ENCODE results near the gene ESRRB.

ESRRB gene

DNA sequence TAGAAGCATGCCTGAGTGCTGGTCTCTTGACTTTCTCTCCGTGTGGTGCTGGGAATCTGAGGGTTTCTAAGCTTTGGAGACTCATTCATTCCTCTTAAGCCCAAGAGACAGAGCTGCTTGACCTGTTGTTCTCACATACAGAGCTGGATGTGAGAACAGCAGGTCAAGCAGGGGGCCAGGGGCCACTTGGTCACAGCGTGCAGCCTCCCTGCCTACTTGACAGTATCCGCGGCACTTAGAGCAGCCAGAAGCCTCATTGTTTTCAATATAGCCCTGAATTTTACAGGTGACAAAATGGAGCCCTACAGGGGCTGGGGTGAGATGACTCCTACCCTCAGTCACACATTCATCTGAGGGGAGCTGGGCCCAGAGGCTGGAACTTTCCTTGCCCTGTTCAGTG, 88.9 kb downstream of the ESRRB start:
- H3K27ac ChIP-seq, result no peak overlapping the region
- no peaks in the 10 kb centered on the region for H3K36me3 ChIP-seq
- no peaks in the 10 kb centered on the region for H3K9me3 ChIP-seq
- H3K4me3 ChIP-seq (ENCODE audit: low read depth in 1 of 2, low read length in 1 of 2), result no peak overlapping the region
- H3K4me1 ChIP-seq (ENCODE audit: control insufficient read depth in 1 of 2, insufficient read depth in 1 of 2, low read depth in 1 of 2, low read length in 1 of 2), result no peaks in the 10 kb centered on the region
- H3K27me3 ChIP-seq, result no peaks in the 10 kb centered on the region
- TF ChIP-seq, protein P1, sequence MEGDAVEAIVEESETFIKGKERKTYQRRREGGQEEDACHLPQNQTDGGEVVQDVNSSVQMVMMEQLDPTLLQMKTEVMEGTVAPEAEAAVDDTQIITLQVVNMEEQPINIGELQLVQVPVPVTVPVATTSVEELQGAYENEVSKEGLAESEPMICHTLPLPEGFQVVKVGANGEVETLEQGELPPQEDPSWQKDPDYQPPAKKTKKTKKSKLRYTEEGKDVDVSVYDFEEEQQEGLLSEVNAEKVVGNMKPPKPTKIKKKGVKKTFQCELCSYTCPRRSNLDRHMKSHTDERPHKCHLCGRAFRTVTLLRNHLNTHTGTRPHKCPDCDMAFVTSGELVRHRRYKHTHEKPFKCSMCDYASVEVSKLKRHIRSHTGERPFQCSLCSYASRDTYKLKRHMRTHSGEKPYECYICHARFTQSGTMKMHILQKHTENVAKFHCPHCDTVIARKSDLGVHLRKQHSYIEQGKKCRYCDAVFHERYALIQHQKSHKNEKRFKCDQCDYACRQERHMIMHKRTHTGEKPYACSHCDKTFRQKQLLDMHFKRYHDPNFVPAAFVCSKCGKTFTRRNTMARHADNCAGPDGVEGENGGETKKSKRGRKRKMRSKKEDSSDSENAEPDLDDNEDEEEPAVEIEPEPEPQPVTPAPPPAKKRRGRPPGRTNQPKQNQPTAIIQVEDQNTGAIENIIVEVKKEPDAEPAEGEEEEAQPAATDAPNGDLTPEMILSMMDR (IDR thresholded peaks at IDR 0.05), result no peak

DNA sequence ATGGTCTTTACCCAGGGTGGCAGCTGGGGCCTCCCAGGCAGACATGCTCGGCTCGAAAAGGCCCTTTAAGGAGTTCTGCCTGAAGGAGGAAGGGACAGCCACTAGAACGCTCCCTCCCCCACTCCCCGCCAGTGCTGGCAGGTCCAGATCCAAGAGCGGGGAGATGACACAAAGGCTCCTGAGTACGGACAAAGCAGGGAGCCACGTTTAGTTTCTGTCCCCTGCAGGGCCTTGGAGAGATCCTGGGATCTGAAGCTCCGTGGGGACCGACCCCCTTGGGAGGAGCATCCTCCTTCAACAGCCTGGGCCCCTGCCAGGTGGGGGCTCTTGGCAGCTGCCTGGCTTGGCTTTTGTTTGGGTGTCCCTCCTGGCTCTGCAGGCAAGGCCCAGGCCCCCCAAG, 89.7 kb downstream of the ESRRB start:
- no peaks in the 10 kb centered on the region for H3K4me1 ChIP-seq (ENCODE audit: control insufficient read depth in 1 of 2, insufficient read depth in 1 of 2, low read depth in 1 of 2, low read length in 1 of 2)
- no peak overlapping the region for H3K27ac ChIP-seq
- H3K9me3 ChIP-seq, result no peaks in the 10 kb centered on the region
- TF ChIP-seq, protein P1 (IDR thresholded peaks at IDR 0.05), result no peak
- H3K27me3 ChIP-seq, result peaks cover 3% of the 10 kb centered on the region
- no peaks in the 10 kb centered on the region for H3K36me3 ChIP-seq
- H3K4me3 ChIP-seq (ENCODE audit: low read depth in 1 of 2, low read length in 1 of 2), result no peak overlapping the region

DNA sequence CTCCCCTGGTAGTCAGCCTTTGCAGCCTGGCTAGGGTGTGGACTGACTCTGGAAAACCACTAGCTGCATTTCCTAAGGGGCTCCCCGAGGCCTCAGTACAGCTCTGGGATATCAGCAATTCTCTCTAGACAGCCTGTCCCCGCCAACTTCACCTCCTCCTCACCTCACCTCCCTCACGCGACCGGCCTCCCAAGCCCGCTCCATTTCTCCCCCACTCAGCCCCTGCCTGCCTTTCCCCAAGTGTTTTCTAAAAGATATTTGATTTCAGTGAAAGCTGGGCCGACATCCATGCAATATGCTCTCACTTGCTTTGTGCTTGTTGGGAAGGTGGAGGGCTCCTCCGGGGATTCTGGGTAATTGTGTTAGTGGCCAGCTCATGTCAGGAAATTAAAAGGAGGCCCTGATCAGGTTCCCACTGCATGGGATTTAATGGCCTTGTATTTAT, 91.8 kb downstream of the ESRRB start:
- Histone ChIP-seq H3K4me1 (ENCODE audit: control insufficient read depth in 1 of 2, insufficient read depth in 1 of 2, low read depth in 1 of 2, low read length in 1 of 2) (no peaks in the 10 kb centered on the region), H3K9me3 (no peaks in the 10 kb centered on the region), H3K27me3 (peaks cover 15% of the 10 kb centered on the region), H3K4me3 (ENCODE audit: low read depth in 1 of 2, low read length in 1 of 2) (no peak overlapping the region), H3K27ac (no peak overlapping the region), H3K36me3 (no peaks in the 10 kb centered on the region)
- TF ChIP-seq, protein P1 (IDR thresholded peaks at IDR 0.05), result no peak

DNA sequence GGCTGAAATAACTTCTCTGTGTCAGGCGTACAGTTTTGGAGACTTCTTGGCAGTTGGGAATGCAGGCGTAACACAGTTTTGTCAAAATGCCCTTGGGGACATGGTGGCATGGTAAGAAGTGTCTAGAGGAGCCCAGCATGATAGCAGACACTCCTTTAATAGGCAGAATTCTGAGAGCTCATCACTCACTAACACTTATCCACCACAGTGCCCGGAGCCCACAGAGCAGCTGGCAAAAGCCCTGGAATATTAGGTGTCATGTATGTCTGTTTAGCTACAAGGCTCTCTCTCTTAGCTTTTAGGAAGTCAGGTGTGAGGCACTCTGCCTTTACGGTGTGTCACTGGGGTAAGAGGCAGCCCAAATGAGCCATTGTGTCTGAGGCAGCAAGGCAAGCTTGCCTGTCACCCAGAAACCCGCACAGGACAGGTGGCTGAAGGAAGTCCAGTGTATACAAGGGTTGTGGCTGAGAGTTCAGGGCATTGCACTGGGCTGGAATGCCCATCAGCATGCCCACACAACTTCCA, 96.3 kb downstream of the ESRRB start:
- peaks cover 33% of the 10 kb centered on the region for H3K27me3 ChIP-seq
- no peaks in the 10 kb centered on the region for H3K36me3 ChIP-seq
- no peaks in the 10 kb centered on the region for H3K9me3 ChIP-seq
- H3K27ac ChIP-seq, result no peak overlapping the region
- H3K4me3 ChIP-seq (ENCODE audit: low read depth in 1 of 2, low read length in 1 of 2), result no peak overlapping the region
- TF ChIP-seq, protein P1 (IDR thresholded peaks at IDR 0.05), result no peak
- H3K4me1 ChIP-seq (ENCODE audit: control insufficient read depth in 1 of 2, insufficient read depth in 1 of 2, low read depth in 1 of 2, low read length in 1 of 2), result no peaks in the 10 kb centered on the region

DNA sequence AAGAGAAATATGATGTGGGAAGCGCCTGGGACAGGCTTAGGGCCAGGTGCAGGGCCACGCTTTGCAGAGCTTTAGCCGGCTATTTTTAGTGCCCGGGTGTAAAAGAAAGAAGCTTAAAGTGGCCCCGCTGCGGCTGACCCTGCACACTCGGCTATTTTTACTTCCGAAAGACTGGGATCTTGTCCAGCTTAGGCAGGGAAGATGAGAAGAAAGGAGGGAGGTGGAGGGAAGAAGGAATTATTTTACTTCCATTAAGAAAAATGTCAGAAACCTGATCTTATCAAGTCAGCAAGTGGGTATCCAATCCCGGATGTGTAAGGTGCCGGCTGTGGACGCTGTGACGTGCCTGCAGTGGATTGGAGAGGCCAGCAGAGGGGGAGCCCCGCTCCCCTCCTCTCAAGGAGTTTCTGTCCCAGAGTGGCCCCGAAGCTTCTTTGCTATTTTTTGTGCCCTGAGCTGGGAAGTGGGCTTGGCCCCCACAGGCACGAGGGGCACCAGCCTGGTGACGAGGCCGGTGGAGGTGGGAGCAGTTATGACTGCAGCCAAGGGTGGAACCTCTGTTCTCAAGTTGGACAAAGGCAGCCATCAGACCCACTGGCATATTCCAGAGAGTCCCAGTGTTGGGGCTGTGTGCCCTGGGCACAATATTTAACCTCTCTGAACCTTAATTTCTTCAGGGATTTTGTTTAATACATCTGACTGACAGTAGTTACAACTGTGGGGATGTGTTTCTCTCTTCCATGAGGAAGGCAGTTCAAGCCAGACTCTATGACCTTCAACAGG, 97.7 kb downstream of the ESRRB start:
- Histone ChIP-seq H3K9me3 (no peaks in the 10 kb centered on the region), H3K4me3 (ENCODE audit: low read depth in 1 of 2, low read length in 1 of 2) (no peak overlapping the region), H3K27me3 (peaks cover 33% of the 10 kb centered on the region), H3K4me1 (ENCODE audit: control insufficient read depth in 1 of 2, insufficient read depth in 1 of 2, low read depth in 1 of 2, low read length in 1 of 2) (no peaks in the 10 kb centered on the region), H3K36me3 (no peaks in the 10 kb centered on the region), H3K27ac (no peak overlapping the region)
- TF ChIP-seq, protein P1 (IDR thresholded peaks at IDR 0.05), result no peak
